Cerebellar nuclear complex (tissue), 1 donor: ENCODE measurements around the gene GAS6.

Source experiments
- DNase-seq, 2 experiments: peaks; one replicate each; lab custom pipeline; 2025; lab: John Stamatoyannopoulos, UW

GAS6 gene

GRCh38 chr13:113770937-113771336 lies 92.9 kb downstream of the GAS6 start:
- no peak for DNase-seq
